Umbilical cord (tissue), 2 donors: ENCODE measurements around the gene DALRD3. TPM values are rescaled to one million over a fixed set of nuclear protein-coding genes. Genes with fewer than 3 reads are reported as not detected.

Experiments used
- DNase-seq: peaks from one replicate; pipeline ENCODE4 v3.0.0-alpha.2; 2015; ENCODE audit warnings: low spot score
- total RNA-seq: library from RNA; depleted of rRNA; stranded (reverse); fragments of >200 nt; gene quantifications from one replicate; pipeline ENCODE4 v1.2.3, GENCODE V29; 2014; ENCODE audit warnings: low replicate concordance; ENCODE audit not compliant: insufficient read depth

The DALRD3 gene
- total RNA-seq, 1 donor from 2014 or later: 15.2 TPM

- peak; percentile 43 for DNase-seq
Observed at GRCh38 chr3:49006408-49007067, 11.8 kb downstream of the DALRD3 start.

DNA sequence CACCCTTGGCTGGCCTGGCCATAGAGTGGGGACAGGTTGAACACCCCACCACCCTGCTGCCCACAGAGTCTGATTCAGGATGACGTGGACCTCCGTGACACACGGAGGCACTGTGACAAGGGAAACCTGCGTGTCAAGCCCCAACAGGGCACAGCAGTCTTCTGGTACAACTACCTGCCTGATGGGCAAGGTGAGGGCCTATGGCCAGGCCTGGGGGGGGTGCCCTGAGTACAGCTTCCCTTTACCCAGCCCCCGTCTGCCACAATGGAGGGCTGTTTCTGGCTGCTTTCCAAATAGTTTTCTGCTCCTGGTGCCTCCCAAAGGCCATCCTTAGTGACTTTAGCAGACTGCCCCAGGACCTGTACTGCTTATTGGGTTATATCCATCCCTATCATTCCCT lies 12.4 kb downstream of the DALRD3 start:
- DNase-seq: no peak

GRCh38 chr3:49005303-49005680 lies 13.1 kb downstream of the DALRD3 start:
- DNase-seq: no peak

- no peak for DNase-seq
Observed at GRCh38 chr3:49004352-49005302, 13.8 kb downstream of the DALRD3 start.

DNA sequence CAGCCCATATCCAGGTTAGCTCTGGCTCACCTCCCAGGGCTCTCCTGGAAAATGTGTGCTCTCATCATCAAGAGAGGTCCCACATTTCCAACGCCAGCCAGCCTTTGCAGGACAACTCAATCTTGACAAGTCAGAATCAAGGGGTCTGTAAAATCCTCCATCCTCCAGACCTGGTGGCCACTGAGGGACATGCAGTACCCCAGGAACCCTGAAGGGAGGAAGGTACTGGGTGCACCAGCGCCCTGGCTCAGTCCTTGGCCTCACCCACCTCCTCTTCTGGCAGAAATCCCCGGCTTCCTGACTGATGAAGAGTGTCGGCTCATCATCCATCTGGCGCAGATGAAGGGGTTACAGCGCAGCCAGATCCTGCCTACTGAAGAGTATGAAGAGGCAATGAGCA lies 17.2 kb downstream of the DALRD3 start:
- DNase-seq: no peak

- DNase-seq: no peak
Observed at GRCh38 chr3:48999085-48999858, 19.1 kb downstream of the DALRD3 start.

DNA sequence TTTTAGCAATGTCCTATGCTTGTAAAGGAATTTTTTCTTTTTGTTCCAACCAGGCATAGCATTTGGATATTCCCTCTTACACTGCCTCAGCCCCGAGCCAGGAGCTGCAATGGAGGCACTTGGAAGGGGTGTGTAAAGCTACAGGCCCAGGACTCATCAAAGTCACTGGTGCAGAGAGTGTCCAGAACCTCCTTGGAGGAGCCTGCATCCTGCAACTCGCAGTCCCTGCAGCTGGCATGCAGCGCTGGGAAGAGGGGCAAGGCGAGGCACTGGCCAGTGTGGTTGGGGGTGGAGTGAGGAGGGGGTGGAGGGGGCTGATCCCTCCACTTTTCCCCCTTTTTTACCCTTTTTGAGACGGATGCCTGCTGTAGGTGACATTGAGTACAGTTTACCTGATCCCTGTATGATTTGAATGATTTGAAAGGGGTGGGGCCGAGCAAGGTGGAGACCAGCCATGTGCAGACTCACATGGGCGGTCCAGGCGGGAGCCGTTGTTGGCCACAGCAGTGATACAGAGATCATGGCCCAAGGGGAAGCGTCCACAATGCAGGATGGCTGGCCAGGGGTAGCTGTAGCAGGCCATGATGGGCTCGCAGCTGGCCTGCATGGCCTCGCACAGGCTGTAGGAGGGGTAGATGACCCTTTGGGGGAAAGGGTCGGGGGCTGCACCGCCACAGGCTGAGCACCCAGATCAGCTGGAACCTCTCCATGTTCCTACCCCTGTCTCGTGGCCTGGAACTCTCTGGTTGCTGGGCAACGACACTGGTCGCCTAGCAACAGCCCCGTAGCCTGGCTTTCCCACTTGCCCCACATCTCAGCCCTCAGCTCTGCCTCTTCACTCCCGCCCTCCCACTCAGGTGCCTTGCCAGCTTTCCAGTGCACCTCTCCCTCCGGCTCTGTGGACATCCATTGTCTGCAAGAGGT lies 20.4 kb downstream of the DALRD3 start:
- no peak for DNase-seq

- no peak for DNase-seq
Observed at GRCh38 chr3:48997102-48997635, 21.2 kb downstream of the DALRD3 start.

DNA sequence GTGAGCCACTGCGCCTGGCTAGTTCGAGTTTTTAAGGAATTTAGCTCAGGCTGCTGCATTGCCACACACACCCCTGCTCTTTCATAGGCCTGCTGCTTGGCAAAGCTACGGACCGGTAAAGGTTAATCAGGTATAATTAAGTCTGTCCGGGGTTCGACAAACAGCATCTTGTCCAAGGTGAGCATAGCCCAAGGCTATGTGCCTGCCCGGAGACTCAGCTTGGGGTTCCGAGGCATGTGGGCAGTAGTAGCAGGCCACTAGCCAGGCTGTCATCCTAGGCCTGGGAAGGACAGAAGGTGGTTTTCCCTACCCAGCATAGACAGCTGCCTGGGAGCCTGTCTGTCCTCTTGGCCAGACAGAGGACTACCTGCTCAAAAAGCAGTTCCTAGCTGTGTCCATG lies 21.7 kb downstream of the DALRD3 start:
- no peak for DNase-seq

GRCh38 chr3:48993834-48994233 lies 24.5 kb downstream of the DALRD3 start:
- no peak for DNase-seq

DNA sequence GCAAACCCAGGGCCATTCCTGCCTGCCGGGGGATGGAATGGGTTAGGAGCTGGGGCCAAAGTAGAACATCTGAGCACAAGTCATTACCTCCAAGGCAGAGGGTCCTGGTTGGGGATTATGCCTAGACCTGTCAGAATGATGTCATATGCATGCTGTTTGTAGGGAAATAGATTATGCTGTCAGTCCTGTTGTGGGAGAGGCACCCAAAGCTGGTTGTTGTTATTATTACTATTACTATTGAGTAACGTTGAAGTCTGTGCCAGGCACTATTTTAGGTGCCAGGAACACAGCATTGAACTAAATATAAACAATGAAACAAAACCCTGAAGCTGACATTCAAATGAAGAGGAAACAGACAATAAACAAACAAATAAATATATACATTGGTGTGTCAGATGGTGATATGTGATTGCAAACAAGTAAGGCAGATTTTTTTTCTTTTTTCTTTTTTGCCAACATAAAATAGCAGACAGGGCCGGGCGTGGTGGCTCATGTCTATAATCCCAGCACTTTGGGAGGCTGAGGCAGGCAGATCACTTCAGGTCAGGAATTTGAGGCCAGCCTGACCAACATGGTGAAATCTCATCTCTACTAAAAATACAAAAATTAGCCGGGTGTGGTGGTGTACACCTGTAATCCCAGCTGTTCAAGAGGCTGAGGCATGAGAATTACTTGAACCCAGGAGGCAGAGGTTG lies 26.4 kb downstream of the DALRD3 start:
- DNase-seq: no peak

GRCh38 chr3:48990636-48991469 lies 27.5 kb downstream of the DALRD3 start:
- no peak for DNase-seq

DNA sequence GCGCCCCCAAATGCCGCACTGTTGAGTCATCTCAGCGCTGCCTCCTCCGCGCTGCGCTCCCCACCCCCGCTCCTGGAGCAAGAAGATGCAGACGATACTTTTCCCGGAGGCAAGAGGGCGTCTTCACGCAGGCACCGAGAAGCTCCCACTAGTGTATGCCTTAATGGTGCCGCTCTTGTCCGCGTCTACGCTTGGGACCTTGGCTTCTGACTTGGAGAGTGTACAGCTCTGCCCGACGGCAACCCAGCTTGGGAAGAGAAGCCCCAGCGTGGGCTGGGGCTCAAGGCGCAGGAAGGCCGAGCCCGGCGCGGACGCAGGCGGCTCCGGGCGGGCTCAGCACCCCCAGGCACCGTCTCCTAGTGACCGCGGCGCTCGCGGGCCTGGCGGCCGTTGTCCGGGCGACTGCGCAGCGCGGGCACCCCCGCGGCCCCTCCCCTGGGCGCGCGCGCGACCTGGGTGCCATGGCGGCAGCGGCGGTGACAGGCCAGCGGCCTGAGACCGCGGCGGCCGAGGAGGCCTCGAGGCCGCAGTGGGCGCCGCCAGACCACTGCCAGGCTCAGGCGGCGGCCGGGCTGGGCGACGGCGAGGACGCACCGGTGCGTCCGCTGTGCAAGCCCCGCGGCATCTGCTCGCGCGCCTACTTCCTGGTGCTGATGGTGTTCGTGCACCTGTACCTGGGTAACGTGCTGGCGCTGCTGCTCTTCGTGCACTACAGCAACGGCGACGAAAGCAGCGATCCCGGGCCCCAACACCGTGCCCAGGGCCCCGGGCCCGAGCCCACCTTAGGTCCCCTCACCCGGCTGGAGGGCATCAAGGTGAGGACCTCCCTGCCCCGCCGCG lies 28.4 kb downstream of the DALRD3 start, which contains the start of gene P4HTM:
Gene P4HTM (plus strand): TSS at position 446 of the 840 bp plus-strand sequence. CDS start 16 bp downstream, at position 462.
- peak; percentile 97 for DNase-seq

DNA sequence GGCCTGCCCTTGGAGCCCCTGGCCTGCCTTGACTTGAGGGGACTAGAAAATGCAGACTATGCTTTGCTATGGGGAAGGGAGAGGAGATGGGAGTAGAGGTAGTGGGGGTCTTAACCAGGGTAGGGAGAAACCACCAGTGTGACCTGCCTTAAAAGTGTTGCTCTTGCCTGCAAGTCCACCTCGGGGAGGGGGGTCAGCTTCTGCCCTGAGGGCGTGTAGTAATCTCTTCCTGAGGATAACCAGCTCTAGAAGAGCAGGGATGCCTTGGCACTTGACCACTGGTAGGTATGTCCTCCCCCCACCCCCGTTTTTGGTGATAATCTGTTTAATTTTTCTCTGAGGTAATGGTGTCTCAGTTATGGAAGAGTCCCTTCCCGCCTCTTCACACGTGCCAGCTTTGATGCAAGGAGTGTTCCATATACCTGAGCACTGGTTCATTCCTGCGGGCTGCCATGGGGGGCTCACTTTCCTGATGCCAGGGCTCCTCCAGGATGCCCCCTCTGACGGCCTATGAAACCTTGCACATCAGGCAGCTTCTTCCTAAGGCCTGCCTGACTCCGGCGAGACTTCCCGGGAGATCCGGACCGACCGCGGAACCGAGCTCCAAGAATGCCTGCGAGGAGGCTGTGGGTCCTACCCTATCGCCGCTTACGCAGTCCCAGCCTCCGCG lies 29.1 kb downstream of the DALRD3 start:
- DNase-seq: peak; percentile 32

DNA sequence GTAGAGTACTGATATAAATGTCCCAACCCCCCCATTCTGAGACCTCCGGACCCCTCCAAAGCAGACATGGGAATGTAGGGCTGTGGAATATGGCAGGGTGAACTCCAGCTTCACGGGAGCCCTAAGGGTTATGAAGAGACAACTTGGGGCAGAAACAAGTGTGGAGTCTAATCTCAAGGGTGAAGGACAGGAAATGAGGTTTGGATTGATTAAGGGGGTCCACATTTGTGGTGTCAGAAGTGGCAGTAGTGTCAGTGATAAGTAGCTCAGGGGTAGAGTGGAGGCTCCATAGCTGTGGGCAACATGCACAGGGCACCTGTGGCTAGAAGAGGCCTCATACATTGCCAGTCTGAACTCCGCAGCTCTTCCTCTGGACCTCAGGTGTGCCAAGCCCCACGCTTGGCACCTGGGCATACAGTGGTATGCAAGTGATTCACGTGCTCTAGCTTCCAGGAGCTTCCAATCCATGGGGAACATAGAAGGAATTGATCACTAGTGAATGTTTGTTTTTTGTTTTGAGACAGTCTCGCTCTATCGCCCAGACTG lies 32.5 kb downstream of the DALRD3 start:
- no peak for DNase-seq

- DNase-seq: no peak
Observed at GRCh38 chr3:48984663-48985062, 33.7 kb downstream of the DALRD3 start.

DNA sequence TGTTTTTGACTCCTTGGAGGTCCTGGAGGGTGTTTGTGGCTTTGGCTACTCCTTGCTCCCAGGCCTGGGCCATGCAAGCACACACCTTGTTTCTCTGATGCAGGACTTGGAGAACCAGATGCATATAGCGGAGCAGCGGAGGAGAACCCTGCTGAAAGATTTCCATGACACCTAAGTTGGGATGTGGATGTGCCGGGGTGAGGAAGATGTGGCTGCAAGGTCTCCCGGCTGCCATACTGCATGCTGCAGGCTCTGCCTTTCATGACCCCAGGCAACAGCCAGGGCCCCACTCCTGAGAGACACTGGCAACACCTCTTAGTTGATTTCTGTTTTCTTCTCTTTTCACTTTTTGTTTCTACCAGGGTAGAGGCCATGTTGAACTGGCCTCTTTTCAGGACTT lies 35.3 kb downstream of the DALRD3 start:
- DNase-seq: no peak
